Loucy (cell line): Measurements from ENCODE around the gene CCDC13.

Experiments
- H2AFZ ChIP-seq: fragments of 200-600 bp; sonication (generic); 2 replicates; pipeline ENCODE4 v1.6.0; 2016; ENCODE audit warnings: antibody characterized with exemption, mild to moderate bottlenecking, low read length, moderate library complexity
- H3F3A ChIP-seq: fragments of 200-600 bp; 2 replicates; pipeline ENCODE4 v1.6.0; 2016; ENCODE audit warnings: antibody characterized with exemption, low read depth, mild to moderate bottlenecking
- H3K27me3 ChIP-seq: fragments of 200-600 bp; sonication (generic); 2 replicates; pipeline ENCODE4 v1.6.1; 2014; ENCODE audit warnings: low read length, mild to moderate bottlenecking; ENCODE audit not compliant: insufficient read depth, poor library complexity, severe bottlenecking
- H3K36me3 ChIP-seq: fragments of 200-600 bp; sonication (generic); 2 replicates; pipeline ENCODE4 v1.6.1; 2016; ENCODE audit warnings: low read length; ENCODE audit not compliant: insufficient read depth
- H3K4me1 ChIP-seq: fragments of 200-600 bp; sonication (generic); 2 replicates; pipeline ENCODE4 v1.5.1; 2014; ENCODE audit warnings: low read length, mild to moderate bottlenecking; ENCODE audit not compliant: insufficient read depth, poor library complexity, severe bottlenecking
- H3K4me2 ChIP-seq: fragments of 200-600 bp; sonication (generic); 2 replicates; pipeline ENCODE4 v1.6.0; 2014; ENCODE audit warnings: antibody characterized with exemption, low read length, low read depth, mild to moderate bottlenecking; ENCODE audit not compliant: poor library complexity, severe bottlenecking
- H3K4me3 ChIP-seq: fragments of 200-600 bp; sonication (generic); 2 replicates; pipeline ENCODE4 v1.5.1; 2014; ENCODE audit warnings: low read length, mild to moderate bottlenecking, mixed read lengths; ENCODE audit not compliant: poor library complexity, severe bottlenecking
- H3K79me2 ChIP-seq: fragments of 200-600 bp; sonication (generic); 2 replicates; pipeline ENCODE4 v1.6.1; 2014; ENCODE audit warnings: low read length; ENCODE audit not compliant: insufficient read depth
- H3K9ac ChIP-seq: fragments of 200-600 bp; sonication (generic); 2 replicates; pipeline ENCODE4 v1.6.0; 2014; ENCODE audit warnings: mild to moderate bottlenecking, low read depth, low read length, moderate library complexity; ENCODE audit not compliant: poor library complexity, severe bottlenecking
- H3K9me2 ChIP-seq: fragments of 200-600 bp; sonication (generic); replicated peaks from 2 replicates; pipeline ENCODE4 v1.6.1; 2016; ENCODE audit warnings: low read depth, low read length, mixed read lengths
- H3K9me3 ChIP-seq: fragments of 200-600 bp; sonication (generic); 2 replicates; pipeline ENCODE4 v1.6.1; 2014; ENCODE audit warnings: mild to moderate bottlenecking, antibody characterized with exemption, low read length, low read depth; ENCODE audit not compliant: insufficient read depth
- H4K20me1 ChIP-seq: fragments of 200-600 bp; sonication (generic); 2 replicates; pipeline ENCODE4 v1.6.0; 2014; ENCODE audit warnings: antibody characterized with exemption, low read length, mild to moderate bottlenecking; ENCODE audit not compliant: insufficient read depth, poor library complexity, severe bottlenecking
- EZH2phosphoT487 ChIP-seq: fragments of 200-600 bp; IDR thresholded peaks from 2 replicates; pipeline ENCODE4 v1.6.1; 2018; ENCODE audit warnings: antibody characterized with exemption, mild to moderate bottlenecking, moderate library complexity, borderline replicate concordance
- TF ChIP-seq, protein P1 (sequence below): fragments of 200-600 bp; sonication (generic); conservative IDR thresholded peaks from 2 replicates; pipeline ENCODE4 v1.5.1; 2014; ENCODE audit warnings: mild to moderate bottlenecking, antibody characterized with exemption, low read length

CCDC13 gene

GRCh38 chr3:42741796-42742195 is 31.3 kb downstream of the CCDC13 start:
- Histone ChIP-seq H3K36me3 (no peaks in the 10 kb centered on the region), H3K9me3 (no peaks in the 10 kb centered on the region), H3K9ac (no peak overlapping the region), H2AFZ (no peak overlapping the region), H3K9me2 (no peaks in the 10 kb centered on the region), H3K27me3 (no peaks in the 10 kb centered on the region), H3K79me2 (no peaks in the 10 kb centered on the region), H3K4me3 (no peak overlapping the region), H3K4me1 (no peaks in the 10 kb centered on the region), H3K4me2 (no peak overlapping the region), H4K20me1 (no peaks in the 10 kb centered on the region), H3F3A (no peaks in the 10 kb centered on the region)
- no peak for TF ChIP-seq EZH2phosphoT487
- TF ChIP-seq, protein P1, sequence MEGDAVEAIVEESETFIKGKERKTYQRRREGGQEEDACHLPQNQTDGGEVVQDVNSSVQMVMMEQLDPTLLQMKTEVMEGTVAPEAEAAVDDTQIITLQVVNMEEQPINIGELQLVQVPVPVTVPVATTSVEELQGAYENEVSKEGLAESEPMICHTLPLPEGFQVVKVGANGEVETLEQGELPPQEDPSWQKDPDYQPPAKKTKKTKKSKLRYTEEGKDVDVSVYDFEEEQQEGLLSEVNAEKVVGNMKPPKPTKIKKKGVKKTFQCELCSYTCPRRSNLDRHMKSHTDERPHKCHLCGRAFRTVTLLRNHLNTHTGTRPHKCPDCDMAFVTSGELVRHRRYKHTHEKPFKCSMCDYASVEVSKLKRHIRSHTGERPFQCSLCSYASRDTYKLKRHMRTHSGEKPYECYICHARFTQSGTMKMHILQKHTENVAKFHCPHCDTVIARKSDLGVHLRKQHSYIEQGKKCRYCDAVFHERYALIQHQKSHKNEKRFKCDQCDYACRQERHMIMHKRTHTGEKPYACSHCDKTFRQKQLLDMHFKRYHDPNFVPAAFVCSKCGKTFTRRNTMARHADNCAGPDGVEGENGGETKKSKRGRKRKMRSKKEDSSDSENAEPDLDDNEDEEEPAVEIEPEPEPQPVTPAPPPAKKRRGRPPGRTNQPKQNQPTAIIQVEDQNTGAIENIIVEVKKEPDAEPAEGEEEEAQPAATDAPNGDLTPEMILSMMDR: no peak

- Histone ChIP-seq H2AFZ (no peak overlapping the region), H3K9ac (no peak overlapping the region), H4K20me1 (no peaks in the 10 kb centered on the region), H3K9me2 (no peaks in the 10 kb centered on the region), H3K4me3 (no peak overlapping the region), H3K36me3 (no peaks in the 10 kb centered on the region), H3K27me3 (no peaks in the 10 kb centered on the region), H3K4me2 (no peak overlapping the region), H3K79me2 (no peaks in the 10 kb centered on the region), H3K4me1 (no peaks in the 10 kb centered on the region), H3F3A (no peaks in the 10 kb centered on the region), H3K9me3 (no peaks in the 10 kb centered on the region)
- TF ChIP-seq, protein P1: no peak
- TF ChIP-seq EZH2phosphoT487: no peak
These were observed 33.5 kb downstream of the CCDC13 start for GRCh38 chr3:42739401-42740158.

GRCh38 chr3:42736531-42736930 is 36.5 kb downstream of the CCDC13 start:
- Histone ChIP-seq H3K4me3 (no peak overlapping the region), H3K79me2 (no peaks in the 10 kb centered on the region), H3K4me1 (no peaks in the 10 kb centered on the region), H3K9ac (no peak overlapping the region), H3K4me2 (no peak overlapping the region), H4K20me1 (no peaks in the 10 kb centered on the region), H3F3A (no peaks in the 10 kb centered on the region), H3K9me3 (no peaks in the 10 kb centered on the region), H3K9me2 (no peaks in the 10 kb centered on the region), H3K27me3 (no peaks in the 10 kb centered on the region), H2AFZ (no peak overlapping the region), H3K36me3 (no peaks in the 10 kb centered on the region)
- TF ChIP-seq, protein P1: no peak
- no peak for TF ChIP-seq EZH2phosphoT487
